NB4 (cell line): Measurements from ENCODE around the gene C11orf52.

ENCODE experiments used
- CTCF ChIP-seq: IDR thresholded peaks from one replicate; pipeline ENCODE4 v1.5.1; 2012; ENCODE audit warnings: low read depth, low read length
- MAX ChIP-seq: IDR thresholded peaks from 2 replicates; pipeline ENCODE4 v1.6.1; 2011; ENCODE audit warnings: low read depth, low read length
- MYC ChIP-seq: IDR thresholded peaks from 2 replicates; pipeline ENCODE4 v1.6.1; 2011; ENCODE audit warnings: low read depth, low read length
- POLR2A ChIP-seq: IDR thresholded peaks from 2 replicates; pipeline ENCODE4 v1.6.1; 2011; ENCODE audit warnings: mild to moderate bottlenecking; ENCODE audit not compliant: insufficient read length; ENCODE audit errors: extremely low read depth

- TF ChIP-seq POLR2A (no peak), CTCF (no peak), MYC (no peak), MAX (no peak)
These were observed 27.8 kb downstream of the C11orf52 start for GRCh38 chr11:111946499-111946898.
